ENCODE data around the gene KCNMB3.

KCNMB3 gene

GRCh38 chr3:179196098-179196497 is 54.8 kb downstream of the KCNMB3 start:
- no peak for DNase-seq (ENCODE audit: low read depth, low spot score)

- peak; percentile 30 for DNase-seq (ENCODE audit: low read depth, low spot score)
Observed at GRCh38 chr3:179194931-179195330, 56.0 kb downstream of the KCNMB3 start.

Data from ELF-1 (cell line).